ENCODE measurements around the gene AKR1D1. TPM values are rescaled to one million over a fixed set of nuclear protein-coding genes. Genes with fewer than 3 reads are reported as not detected.
A peak's percentile ranks its signal among the peaks of the same experiment; 100 is the strongest.
"Not testable (repeated sequence)": the region's sequence is repeated elsewhere in the genome, so short reads cannot be mapped to it uniquely, and the experiment has no call there.

The AKR1D1 gene
- total RNA-seq, 1 experiment from 2014 or later, result not detected

DNA sequence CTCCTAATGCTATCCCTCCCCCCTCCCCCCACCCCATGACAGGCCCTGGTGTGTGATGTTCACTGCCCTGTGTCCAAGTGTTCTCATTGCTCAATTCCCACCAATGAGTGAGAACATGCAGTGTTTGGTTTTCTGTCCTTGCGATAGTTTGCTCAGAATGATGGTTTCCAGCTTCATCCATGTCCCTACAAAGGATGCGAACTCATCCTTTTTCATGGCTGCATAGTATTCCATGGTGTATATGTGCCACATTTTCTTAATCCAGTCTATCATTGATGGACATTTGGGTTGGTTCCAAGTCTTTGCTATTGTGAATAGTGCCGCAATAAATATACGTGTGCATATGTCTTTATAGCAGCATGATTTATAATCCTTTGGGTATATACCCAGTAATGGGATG lies 20.6 kb upstream of the AKR1D1 start:
- not testable (repeated sequence) for H3K9me3 ChIP-seq (replicated peaks); H3K4me1 ChIP-seq; H3K4me3 ChIP-seq; H3K27ac ChIP-seq; H3K27me3 ChIP-seq; DNase-seq; H3K36me3 ChIP-seq

DNA sequence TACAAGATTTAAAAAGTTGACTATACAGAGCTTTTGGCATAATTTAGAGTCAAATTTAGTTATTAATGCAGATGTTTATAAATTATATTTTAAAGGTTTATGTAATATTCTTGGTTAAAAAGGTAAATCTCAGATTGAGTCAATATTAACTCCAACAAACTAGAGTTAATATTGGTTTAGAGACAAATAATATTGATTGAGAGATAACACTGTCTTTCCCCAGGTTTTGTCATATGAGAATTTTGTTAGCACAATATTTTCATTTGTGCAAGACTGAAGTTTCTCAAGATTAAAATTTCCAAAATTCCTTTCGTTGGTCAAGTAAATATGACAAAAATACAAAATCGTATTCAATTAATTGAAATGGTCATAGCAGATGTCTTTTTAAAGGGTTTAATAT lies 12.9 kb upstream of the AKR1D1 start:
- Histone ChIP-seq H3K36me3 (no peaks in the 10 kb centered on the region), H3K4me3 (no peak overlapping the region), H3K27me3 (no peaks in the 10 kb centered on the region; the same call in 1 of the 2 replicates), H3K27ac (no peak overlapping the region), H3K9me3 (replicated peaks) (no peaks in the 10 kb centered on the region), H3K4me1 (no peaks in the 10 kb centered on the region)
- no peak for DNase-seq

DNA sequence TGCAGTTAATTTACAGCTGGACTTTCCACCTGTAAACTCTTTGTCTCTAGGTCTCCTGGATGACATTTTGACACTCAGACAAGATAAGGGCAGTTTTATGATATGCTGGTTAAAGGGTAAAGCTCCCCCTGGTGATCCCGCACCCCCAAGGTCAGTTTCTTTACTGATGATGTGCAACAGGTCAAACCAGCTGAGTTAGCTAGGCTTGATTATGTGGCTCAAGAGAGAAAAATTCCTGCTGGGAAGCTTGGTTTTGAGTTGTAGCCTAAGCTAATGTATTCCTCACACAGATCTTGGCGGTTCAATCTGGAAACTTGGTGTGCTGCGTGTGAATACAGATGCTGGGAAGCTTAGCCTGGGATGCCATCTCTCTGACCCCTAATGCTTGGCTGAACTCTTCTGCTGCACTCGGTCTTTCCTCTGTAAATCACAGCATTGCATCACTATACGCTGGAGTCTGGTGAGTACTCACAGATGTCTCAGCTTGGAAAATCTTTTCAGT lies 11.4 kb upstream of the AKR1D1 start:
- Histone ChIP-seq H3K9me3 (replicated peaks) (no peaks in the 10 kb centered on the region), H3K27me3 (no peaks in the 10 kb centered on the region; the same call in 1 of the 2 replicates), H3K4me1 (no peaks in the 10 kb centered on the region), H3K27ac (no peak overlapping the region), H3K4me3 (no peak overlapping the region), H3K36me3 (no peaks in the 10 kb centered on the region)
- DNase-seq, result no peak

DNA sequence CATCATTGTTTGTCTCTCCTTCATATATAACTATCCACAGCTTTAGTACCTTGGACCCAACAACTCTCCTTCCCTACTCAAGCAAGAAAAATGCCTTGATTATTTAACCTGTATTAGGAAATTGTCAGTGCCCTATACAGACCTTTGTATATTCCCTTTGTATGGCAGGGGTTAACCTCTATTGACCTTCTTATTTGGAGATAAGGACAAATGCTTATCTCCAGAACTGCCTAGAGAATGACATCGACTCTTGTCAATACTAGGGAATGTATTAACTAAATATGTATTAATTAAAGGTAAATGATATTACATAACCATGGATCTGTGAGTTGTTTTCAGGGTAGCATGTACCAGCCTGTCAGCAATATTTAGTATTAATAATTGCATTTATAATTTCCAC lies 10.4 kb upstream of the AKR1D1 start:
- Histone ChIP-seq H3K9me3 (replicated peaks) (no peaks in the 10 kb centered on the region), H3K4me1 (no peaks in the 10 kb centered on the region), H3K36me3 (no peaks in the 10 kb centered on the region), H3K27me3 (no peaks in the 10 kb centered on the region; the same call in 1 of the 2 replicates), H3K27ac (no peak overlapping the region), H3K4me3 (no peak overlapping the region)
- no peak for DNase-seq

DNA sequence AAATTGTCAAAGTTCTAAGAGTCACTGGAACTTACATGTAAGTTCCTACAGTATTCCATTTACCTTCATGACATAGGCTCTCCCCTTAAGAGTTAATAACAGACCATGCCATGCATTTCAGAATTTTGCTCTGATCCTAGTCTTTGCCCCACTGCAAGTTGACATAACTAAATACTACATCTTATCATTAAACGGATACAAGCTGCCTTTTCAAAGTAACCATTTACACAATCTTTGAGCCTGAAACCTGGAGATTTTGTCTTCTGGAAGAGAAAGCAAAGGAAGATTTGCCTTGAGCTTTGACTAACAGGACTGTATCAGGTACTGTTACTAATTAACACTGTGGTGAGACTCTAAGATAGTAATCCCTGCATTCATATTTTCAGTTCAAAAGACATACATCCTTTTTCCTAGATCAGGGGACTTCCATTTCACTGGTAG lies 9.3 kb upstream of the AKR1D1 start:
- DNase-seq, result no peak
- no peaks in the 10 kb centered on the region for H3K9me3 ChIP-seq (replicated peaks)
- no peaks in the 10 kb centered on the region for H3K36me3 ChIP-seq
- no peak overlapping the region for H3K4me3 ChIP-seq
- H3K27ac ChIP-seq, result no peak overlapping the region
- no peaks in the 10 kb centered on the region for H3K4me1 ChIP-seq
- no peaks in the 10 kb centered on the region; the same call in 1 of the 2 replicates for H3K27me3 ChIP-seq

DNA sequence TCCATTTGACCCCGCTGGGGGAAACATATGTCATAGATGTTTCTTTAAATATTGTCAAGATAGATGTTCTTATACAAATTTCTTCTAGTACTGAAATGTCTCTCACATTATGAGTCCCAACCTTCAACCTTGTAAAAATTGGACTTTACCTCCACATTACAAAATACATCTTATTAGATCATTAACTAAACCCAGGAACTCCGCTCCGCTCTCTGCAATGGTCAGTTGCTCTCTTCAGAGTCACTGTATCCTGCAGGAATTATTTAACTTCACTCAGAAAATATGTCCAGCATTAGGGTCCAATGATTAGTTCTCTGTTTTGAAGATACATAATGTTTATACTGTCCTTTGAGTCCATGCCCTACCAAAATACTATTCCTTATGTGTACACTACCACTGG lies 8.5 kb upstream of the AKR1D1 start:
- Histone ChIP-seq H3K9me3 (replicated peaks) (no peaks in the 10 kb centered on the region), H3K27me3 (no peaks in the 10 kb centered on the region; the same call in 1 of the 2 replicates), H3K36me3 (no peaks in the 10 kb centered on the region), H3K4me1 (no peaks in the 10 kb centered on the region), H3K27ac (no peak overlapping the region), H3K4me3 (no peak overlapping the region)
- no peak for DNase-seq

DNA sequence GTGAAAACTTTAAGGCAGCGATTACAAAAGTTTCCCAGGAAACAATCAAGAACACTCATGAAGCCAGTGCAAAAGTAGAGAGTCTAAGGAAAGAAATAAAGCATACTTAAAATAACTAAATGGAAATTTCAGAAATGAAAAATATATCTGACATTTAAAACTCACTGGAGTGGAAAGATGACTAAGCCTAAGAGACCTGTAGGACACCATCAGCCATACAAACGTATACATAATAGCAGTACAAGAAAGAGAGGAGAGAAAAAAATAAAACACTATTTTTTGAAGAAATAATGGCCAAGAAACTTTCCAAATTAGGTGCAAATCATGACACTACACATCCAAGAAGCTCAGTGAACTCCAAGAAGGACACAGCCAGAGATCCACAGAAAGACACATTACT lies 5.4 kb upstream of the AKR1D1 start:
- Histone ChIP-seq H3K9me3 (replicated peaks) (0 out of 2 replicates have a peak, but pooled peaks cover 3% of the 10 kb centered on the region), H3K36me3 (no peaks in the 10 kb centered on the region), H3K4me1 (no peaks in the 10 kb centered on the region), H3K27ac (no peak overlapping the region), H3K4me3 (no peak overlapping the region), H3K27me3 (no peaks in the 10 kb centered on the region)
- no peak for DNase-seq

DNA sequence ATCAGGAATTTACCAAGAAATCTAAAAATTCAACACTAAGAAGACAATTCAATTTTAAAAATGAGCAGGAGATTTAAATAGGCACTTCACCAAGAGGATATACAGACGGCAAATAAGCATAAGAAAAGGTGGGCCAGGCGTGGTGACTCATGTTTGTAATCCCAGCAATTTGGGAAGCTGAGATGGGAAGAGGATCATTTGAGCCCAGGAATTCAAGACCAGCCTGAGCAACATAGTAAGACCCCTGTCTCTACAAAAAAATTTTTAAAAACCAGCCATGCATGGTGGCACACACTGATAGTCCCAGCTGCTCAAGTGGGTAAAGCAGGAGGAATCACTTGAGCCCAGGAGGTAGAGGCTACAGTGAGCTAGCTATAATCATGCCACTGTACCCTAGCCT lies 3.5 kb upstream of the AKR1D1 start:
- H3K36me3 ChIP-seq, result no peaks in the 10 kb centered on the region
- H3K4me1 ChIP-seq, result no peaks in the 10 kb centered on the region
- no peaks in the 10 kb centered on the region for H3K27me3 ChIP-seq
- DNase-seq, result peak in 1 of 2 experiments; percentile 5
- H3K27ac ChIP-seq, result no peak overlapping the region
- H3K4me3 ChIP-seq, result no peak overlapping the region
- H3K9me3 ChIP-seq (replicated peaks), result 0 out of 2 replicates have a peak, but pooled peaks cover 3% of the 10 kb centered on the region

DNA sequence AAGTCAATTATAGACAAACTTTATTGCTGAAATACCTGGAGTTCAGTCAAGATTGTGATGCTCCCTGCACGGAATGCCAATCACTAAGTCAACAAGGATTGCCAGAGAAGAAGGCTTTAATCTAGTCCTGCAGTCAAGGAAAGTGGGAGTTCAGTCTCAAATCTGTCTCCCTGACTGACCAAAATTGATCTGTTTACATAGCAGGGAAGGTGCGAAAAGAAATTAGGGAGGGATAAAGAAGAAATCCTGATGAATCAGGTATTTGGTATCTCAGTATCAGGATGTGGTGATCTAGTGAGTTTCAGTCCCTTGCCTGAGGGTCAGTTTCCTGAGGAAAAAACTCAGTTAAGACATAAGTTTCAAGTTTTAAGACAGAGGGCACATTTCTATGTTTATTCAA lies 2.1 kb upstream of the AKR1D1 start:
- 0 out of 2 replicates have a peak, but pooled peaks cover 3% of the 10 kb centered on the region for H3K9me3 ChIP-seq (replicated peaks)
- no peak overlapping the region for H3K4me3 ChIP-seq
- H3K36me3 ChIP-seq, result no peaks in the 10 kb centered on the region
- no peaks in the 10 kb centered on the region for H3K4me1 ChIP-seq
- no peak for DNase-seq
- no peaks in the 10 kb centered on the region for H3K27me3 ChIP-seq
- H3K27ac ChIP-seq, result no peak overlapping the region

DNA sequence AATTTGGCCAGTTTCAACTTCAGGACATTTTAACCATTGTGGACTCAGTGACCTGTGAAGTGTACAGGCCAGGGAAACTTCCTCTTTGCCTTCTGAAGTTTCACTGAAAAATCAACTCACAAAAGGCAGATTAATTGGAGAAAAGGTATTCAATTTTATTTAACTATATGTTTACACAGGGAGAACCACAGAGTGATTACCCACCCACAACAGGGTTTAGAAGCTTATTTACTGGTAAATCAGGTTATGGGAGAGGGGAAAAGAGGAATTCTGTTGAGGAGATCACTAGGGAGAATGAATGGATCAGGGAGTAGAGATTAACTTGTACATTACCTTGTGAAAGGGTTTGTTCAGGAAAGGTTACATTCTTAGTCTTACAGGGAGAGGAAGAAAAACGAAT lies 1.7 kb upstream of the AKR1D1 start:
- no peak for DNase-seq
- Histone ChIP-seq H3K27ac (no peak overlapping the region), H3K27me3 (no peaks in the 10 kb centered on the region), H3K9me3 (replicated peaks) (0 out of 2 replicates have a peak, but pooled peaks cover 3% of the 10 kb centered on the region), H3K4me3 (no peak overlapping the region), H3K4me1 (no peaks in the 10 kb centered on the region), H3K36me3 (no peaks in the 10 kb centered on the region)

DNA sequence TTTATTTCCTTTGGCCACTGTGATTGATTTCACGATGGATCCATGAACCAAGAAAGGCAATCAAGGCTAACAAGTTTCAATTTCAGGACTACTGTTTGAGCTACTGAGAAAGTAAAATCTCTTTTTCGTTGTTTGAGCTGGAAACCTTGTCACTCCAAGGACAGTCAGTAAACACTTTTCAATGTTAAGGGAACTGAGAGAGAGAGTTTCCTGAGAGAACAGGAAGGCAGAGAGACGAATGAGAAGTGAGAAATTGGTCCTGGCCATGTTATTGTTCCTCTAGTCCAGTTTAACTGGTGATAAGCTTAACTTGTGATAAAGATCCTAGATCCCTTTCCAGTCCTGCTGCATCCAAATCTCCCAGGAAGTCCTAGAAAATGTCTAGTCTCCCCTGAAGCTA lies 909 bp upstream of the AKR1D1 start:
- H3K27ac ChIP-seq, result no peak overlapping the region
- no peak for DNase-seq
- no peaks in the 10 kb centered on the region for H3K27me3 ChIP-seq
- no peaks in the 10 kb centered on the region for H3K4me1 ChIP-seq
- no peaks in the 10 kb centered on the region for H3K36me3 ChIP-seq
- no peak overlapping the region for H3K4me3 ChIP-seq
- H3K9me3 ChIP-seq (replicated peaks), result 0 out of 2 replicates have a peak, but pooled peaks cover 3% of the 10 kb centered on the region

DNA sequence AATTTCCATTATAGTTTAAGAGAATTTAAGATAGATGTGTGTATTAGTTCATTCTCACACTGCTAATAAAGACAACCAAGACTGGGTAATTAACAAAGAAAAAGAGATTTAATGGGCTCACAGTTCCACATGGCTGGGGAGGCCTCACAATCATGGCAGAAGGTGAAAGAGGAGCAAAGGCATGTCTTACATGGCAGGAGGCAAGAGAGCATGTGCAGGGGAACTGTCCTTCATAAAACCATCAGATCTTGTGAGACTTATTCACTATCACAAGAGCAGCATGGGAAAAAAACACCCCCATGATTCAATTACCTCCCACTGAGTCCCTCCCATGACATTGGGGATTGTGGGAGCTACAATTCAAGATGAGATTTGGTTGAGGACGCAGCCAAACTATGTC lies 473 bp upstream of the AKR1D1 start:
- DNase-seq; H3K9me3 ChIP-seq (replicated peaks); H3K4me1 ChIP-seq; H3K27ac ChIP-seq; H3K27me3 ChIP-seq; H3K36me3 ChIP-seq; H3K4me3 ChIP-seq: not testable (repeated sequence)

DNA sequence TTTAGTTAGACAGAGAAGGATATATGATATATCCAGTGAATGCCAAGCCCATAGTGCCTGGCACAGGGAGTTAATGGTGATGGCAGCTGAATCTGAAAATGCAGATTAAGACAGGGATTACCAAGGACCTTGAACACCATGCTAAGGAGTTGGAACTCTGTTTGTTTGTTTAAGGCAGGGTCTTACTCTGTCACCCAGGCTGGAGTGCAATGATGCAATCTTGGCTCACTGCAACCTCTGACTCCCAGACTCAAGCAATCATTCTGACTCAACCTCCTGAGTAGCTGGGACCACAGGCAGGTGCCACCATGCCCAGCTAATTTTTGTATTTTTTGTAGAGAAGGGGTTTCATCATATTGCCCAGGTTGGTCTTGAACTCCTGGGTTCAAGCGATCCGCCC lies 1.6 kb downstream of the AKR1D1 start:
- H3K4me1 ChIP-seq, result no peaks in the 10 kb centered on the region
- DNase-seq, result no peak

DNA sequence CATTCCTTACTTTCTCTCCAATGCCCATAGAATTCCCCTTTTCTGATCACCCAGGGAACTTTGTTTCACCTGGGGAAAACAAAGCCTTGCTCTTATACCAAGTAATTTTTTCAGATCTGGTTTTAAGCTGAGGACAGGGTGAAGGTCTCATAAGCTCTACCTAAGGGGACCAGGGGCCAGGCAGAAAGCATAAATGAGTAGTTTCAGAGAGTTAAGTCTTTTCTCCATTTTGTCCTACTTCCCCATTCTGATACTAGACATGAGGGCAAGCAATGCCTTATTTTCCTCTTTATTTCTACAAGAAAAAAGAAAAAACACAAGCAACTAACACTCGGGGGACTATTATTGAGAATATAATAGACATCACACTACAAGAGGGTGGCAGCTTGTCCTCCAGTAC lies 2.9 kb downstream of the AKR1D1 start:
- Histone ChIP-seq H3K27ac (no peak overlapping the region), H3K4me3 (no peak overlapping the region), H3K27me3 (no peaks in the 10 kb centered on the region), H3K36me3 (no peaks in the 10 kb centered on the region), H3K4me1 (no peaks in the 10 kb centered on the region), H3K9me3 (replicated peaks) (no peaks in the 10 kb centered on the region)
- DNase-seq, result no peak

More for the DNA sequence above, 1.6 kb downstream of the AKR1D1 start:
- Histone ChIP-seq H3K27ac (no peak overlapping the region), H3K9me3 (replicated peaks) (0 out of 2 replicates have a peak, but pooled peaks cover 3% of the 10 kb centered on the region), H3K4me3 (no peak overlapping the region), H3K27me3 (no peaks in the 10 kb centered on the region), H3K36me3 (no peaks in the 10 kb centered on the region)

DNA sequence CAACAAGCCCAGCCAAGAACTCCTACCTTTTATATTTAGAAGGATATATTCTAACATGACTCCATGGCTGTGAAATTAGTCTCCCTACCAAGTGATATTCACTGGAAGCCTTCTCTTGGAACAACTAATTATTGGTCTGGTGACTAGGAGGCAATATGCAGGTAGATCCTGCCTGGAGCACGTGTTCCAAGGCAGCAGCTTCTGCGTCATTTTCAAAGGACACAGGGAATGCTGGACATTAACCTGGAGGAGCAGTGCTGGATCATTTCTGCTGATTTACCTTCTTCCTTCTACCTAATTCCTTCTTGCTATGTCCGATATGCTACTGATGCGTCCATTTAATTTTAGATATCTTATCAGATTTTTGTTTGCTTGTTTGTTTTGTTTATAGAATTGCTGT lies 5.6 kb downstream of the AKR1D1 start:
- H3K9me3 ChIP-seq (replicated peaks), result no peaks in the 10 kb centered on the region
- DNase-seq, result no peak
- no peaks in the 10 kb centered on the region for H3K27me3 ChIP-seq
- no peaks in the 10 kb centered on the region for H3K36me3 ChIP-seq
- no peaks in the 10 kb centered on the region for H3K4me1 ChIP-seq
- no peak overlapping the region for H3K27ac ChIP-seq
- no peak overlapping the region for H3K4me3 ChIP-seq

DNA sequence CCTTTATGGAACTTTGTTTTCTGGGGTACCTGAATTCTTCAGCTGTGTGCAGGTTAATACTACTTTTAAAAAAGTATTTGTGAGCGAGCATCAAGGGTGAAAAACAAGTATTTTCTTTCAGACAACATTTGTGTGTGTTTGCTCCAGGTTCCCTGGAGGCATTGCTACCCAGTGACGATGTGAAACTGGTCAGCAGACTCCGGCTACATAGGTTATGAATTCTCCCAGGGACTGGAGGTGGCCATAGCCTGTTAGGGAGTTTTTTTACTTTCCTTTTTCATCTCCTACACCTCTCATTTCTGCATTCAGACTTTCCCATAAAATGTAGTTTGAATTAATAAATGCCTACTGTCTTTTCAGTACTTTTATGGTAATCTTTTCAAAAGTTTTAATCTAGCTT lies 7.6 kb downstream of the AKR1D1 start:
- Histone ChIP-seq H3K4me3 (no peak overlapping the region), H3K4me1 (no peaks in the 10 kb centered on the region), H3K36me3 (no peaks in the 10 kb centered on the region), H3K9me3 (replicated peaks) (no peaks in the 10 kb centered on the region), H3K27me3 (no peaks in the 10 kb centered on the region), H3K27ac (no peak overlapping the region)
- DNase-seq, result no peak
